NT2/D1 (cell line): Measurements from ENCODE around the gene KLHL17.

Experiments used
- SUZ12 ChIP-seq: IDR thresholded peaks from 2 replicates; pipeline ENCODE4 v1.6.1; 2011; ENCODE audit not compliant: insufficient read length, insufficient read depth; ENCODE audit errors: extremely low read depth
- YY1 ChIP-seq: IDR thresholded peaks from 2 replicates; pipeline ENCODE4 v1.6.1; 2011; ENCODE audit not compliant: insufficient read length, insufficient read depth
- ZNF274 ChIP-seq: IDR thresholded peaks from 2 replicates; pipeline ENCODE4 v1.6.1; 2011; ENCODE audit warnings: mild to moderate bottlenecking, low read depth, low read length

DNA sequence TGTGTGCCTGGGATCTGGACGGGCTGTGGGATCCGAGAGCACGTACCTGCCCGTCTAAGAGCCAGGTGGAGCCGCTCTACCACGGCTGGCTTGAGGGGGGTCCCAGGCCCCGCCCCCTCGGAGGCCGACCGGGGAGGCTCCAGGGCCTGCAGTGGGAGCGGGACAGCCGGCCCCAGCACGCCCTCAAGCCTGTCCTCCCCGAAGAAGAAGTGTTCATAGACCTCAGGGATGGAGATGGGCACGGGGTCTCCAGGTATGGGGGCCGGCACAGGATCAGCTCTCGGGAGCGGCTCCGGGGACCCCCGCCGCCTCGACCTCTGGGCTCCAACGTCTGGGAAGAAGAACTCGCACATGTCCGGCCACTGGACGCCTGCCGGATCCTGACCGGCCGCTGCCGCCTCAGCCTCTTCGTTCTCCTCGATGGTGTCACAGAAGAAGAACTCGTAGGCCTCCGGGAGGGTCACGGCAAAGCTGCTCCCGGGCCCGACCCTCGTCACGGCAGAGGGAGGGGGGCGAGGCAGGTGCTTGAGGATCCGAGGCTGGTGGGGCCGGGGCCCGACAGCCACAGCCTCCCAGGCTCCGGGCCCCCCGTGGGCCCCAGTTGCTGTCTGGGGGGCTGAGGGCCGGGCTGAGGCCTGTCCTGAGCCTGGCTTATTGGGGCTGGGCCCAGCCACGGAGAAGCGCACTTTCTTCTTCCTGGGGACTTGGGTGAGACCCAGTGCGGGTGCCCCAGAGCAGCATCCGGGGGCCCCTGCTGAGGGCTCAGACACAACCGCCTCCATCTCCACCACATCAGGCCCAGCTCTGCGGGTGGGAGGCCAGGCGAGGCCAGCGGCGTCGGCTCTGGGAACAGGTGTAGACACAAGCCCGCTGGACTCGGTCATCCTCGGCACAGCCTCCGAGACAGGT, 18.7 kb downstream of the KLHL17 start:
- TF ChIP-seq ZNF274 = no peak
- no peak for TF ChIP-seq YY1
- no peak for TF ChIP-seq SUZ12
